ENCODE measurements around the gene BHLHE23.

- TF ChIP-seq GATA3 (IDR thresholded peaks at IDR 0.05; ENCODE audit: low read depth, low read length) (no peak), GATA2 (IDR thresholded peaks at IDR 0.05; ENCODE audit: low read depth, low read length) (no peak)
Measured at GRCh38 chr20:62964700-62965099, 42.1 kb downstream of the BHLHE23 start.
